Peyer's patch (tissue), 4 donors: ENCODE data around the gene RAD51B. TPM values are rescaled to one million over a fixed set of nuclear protein-coding genes. Genes with fewer than 3 reads are reported as not detected.
A peak's percentile ranks its signal among the peaks of the same experiment; 100 is the strongest.

Experiments
- DNase-seq, 3 donors: peaks; one replicate each; pipeline ENCODE4 v3.0.0-alpha.2; 2017 to 2019
- H3K27ac ChIP-seq, 4 donors: fragments of 200-600 bp; sonication (generic); one replicate each; pipeline ENCODE4 v1.5.1; 2016 to 2019
- H3K27me3 ChIP-seq, 2 donors: fragments of 200-600 bp; sonication (generic); one replicate each; pipeline ENCODE4 v1.5.1; 2019
- H3K36me3 ChIP-seq, 3 donors: fragments of 200-600 bp; sonication (generic); one replicate each; pipeline ENCODE4 v1.5.1; 2016 to 2019
- H3K4me1 ChIP-seq, 4 donors: fragments of 200-600 bp; sonication (generic); one replicate each; pipeline ENCODE4 v1.5.1; 2016 to 2019
- H3K4me3 ChIP-seq, 4 donors: fragments of 200-600 bp; sonication (generic); 1 replicate in 3 of 4; 2 replicates in 1 of 4; pipeline ENCODE4 v1.5.1; 2016 to 2019; ENCODE audit warnings: mild to moderate bottlenecking in 1 of 4
- H3K9me3 ChIP-seq, 4 donors: fragments of 200-600 bp; sonication (generic); one replicate each; pipeline ENCODE4 v1.5.1; 2016 to 2019; ENCODE audit warnings: mild to moderate bottlenecking in 1 of 4
- CTCF ChIP-seq, 6 experiments: fragments of 450-650 bp in 4 of 6; fragments of 200-600 bp in 2 of 6; sonication (generic) in 1 of 6; IDR thresholded peaks; one replicate each; pipeline ENCODE4 v1.5.1; 2017 to 2019; ENCODE audit warnings: antibody characterized with exemption in 6 of 6, mild to moderate bottlenecking in 3 of 6, moderate library complexity in 1 of 6
- POLR2A ChIP-seq, 2 donors: fragments of 450-650 bp; IDR thresholded peaks; one replicate each; pipeline ENCODE4 v1.5.1; 2017; ENCODE audit warnings: antibody characterized with exemption in 2 of 2, mild to moderate bottlenecking in 2 of 2, moderate library complexity in 2 of 2
- total RNA-seq, 4 donors: library from RNA; depleted of rRNA; stranded (reverse); fragments of >200 nt; gene quantifications; one replicate each; pipeline ENCODE4 v1.1.0, GENCODE V29; 2016

RAD51B gene
- total RNA-seq, 4 donors from 2014 or later: 12.6 to 103 (median 33.1) TPM

- no peaks in the 10 kb centered on the region for H3K36me3 ChIP-seq
Observed at GRCh38 chr14:67875175-67876006, 55.8 kb downstream of the RAD51B start.

DNA sequence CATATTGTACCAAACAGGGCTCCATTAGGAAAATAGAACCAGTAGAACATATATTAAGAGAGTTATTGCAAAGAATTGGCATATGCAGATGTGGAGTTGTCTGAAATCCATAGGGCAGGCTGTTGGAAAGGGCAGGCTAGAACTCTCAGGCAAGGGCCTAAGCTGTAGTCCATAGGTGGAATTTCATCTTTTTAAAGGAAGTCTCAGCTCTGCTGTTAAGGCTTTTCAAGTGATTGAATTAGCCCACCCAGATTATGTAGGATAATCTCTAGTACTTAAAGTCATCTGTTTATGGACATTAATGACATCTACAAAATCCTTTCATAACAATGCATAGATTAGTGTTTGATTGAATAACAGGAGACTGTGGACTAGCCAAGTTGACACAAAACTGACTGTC is 59.4 kb downstream of the RAD51B start:
- no peak for TF ChIP-seq POLR2A (IDR thresholded peaks at IDR 0.05)
- TF ChIP-seq CTCF (IDR thresholded peaks at IDR 0.05): no peak
- Histone ChIP-seq H3K27me3 (no peaks in the 10 kb centered on the region), H3K4me1 (no peaks in the 10 kb centered on the region), H3K9me3 (no peaks in the 10 kb centered on the region), H3K36me3 (no peaks in the 10 kb centered on the region), H3K4me3 (no peak overlapping the region), H3K27ac (no peak overlapping the region)
- no peak for DNase-seq

More at GRCh38 chr14:67875175-67876006, 55.8 kb downstream of the RAD51B start:
- Histone ChIP-seq H3K9me3 (no peaks in the 10 kb centered on the region), H3K4me1 (no peaks in the 10 kb centered on the region), H3K4me3 (no peak overlapping the region), H3K27ac (no peak overlapping the region), H3K27me3 (no peaks in the 10 kb centered on the region)
- TF ChIP-seq CTCF (IDR thresholded peaks at IDR 0.05): no peak
- no peak for TF ChIP-seq POLR2A (IDR thresholded peaks at IDR 0.05)
- DNase-seq: no peak

- no peak for DNase-seq
- Histone ChIP-seq H3K27me3 (no peaks in the 10 kb centered on the region), H3K27ac (no peak overlapping the region), H3K9me3 (no peaks in the 10 kb centered on the region), H3K4me3 (no peak overlapping the region), H3K36me3 (no peaks in the 10 kb centered on the region), H3K4me1 (no peaks in the 10 kb centered on the region)
- TF ChIP-seq POLR2A (IDR thresholded peaks at IDR 0.05): no peak
- no peak for TF ChIP-seq CTCF (IDR thresholded peaks at IDR 0.05)
Observed at GRCh38 chr14:67881225-67881624, 61.6 kb downstream of the RAD51B start.

- Histone ChIP-seq H3K4me3 (no peak overlapping the region), H3K4me1 (no peaks in the 10 kb centered on the region), H3K9me3 (no peaks in the 10 kb centered on the region), H3K27me3 (no peaks in the 10 kb centered on the region), H3K27ac (no peak overlapping the region), H3K36me3 (no peaks in the 10 kb centered on the region)
- no peak for DNase-seq
- no peak for TF ChIP-seq POLR2A (IDR thresholded peaks at IDR 0.05)
- no peak for TF ChIP-seq CTCF (IDR thresholded peaks at IDR 0.05)
Observed at GRCh38 chr14:67882986-67883555, 63.5 kb downstream of the RAD51B start.

DNA sequence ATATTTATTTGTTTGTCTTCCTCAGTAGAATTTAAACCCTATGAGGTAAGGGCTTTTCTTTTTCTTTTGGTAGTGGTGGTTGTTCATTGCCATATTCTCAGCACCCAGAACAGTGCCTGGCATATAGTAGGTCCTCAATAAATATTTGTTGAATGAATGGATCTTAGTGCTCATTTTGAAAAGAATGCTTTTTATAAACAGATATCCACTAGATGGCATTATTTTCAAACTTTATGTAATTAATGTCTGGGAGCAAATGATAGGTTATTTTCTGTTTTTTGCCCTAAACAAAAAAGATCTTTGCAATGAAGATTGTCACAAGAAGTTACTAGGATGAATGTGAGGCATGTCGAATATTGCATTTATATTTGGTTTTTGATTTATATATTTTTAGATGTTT is 64.1 kb downstream of the RAD51B start:
- Histone ChIP-seq H3K9me3 (no peaks in the 10 kb centered on the region), H3K36me3 (no peaks in the 10 kb centered on the region), H3K4me3 (no peak overlapping the region), H3K27ac (no peak overlapping the region), H3K27me3 (no peaks in the 10 kb centered on the region), H3K4me1 (no peaks in the 10 kb centered on the region)
- DNase-seq: no peak
- TF ChIP-seq POLR2A (IDR thresholded peaks at IDR 0.05) (no peak), CTCF (IDR thresholded peaks at IDR 0.05) (peak in 5 of 6 experiments; percentile 5 to 45 (median 34))
